HG02870 (cell line): ENCODE measurements around the gene SOS2.
"Not testable (repeated sequence)": the region's sequence is repeated elsewhere in the genome, so short reads cannot be mapped to it uniquely, and the experiment has no call there.

Experiments
- ATAC-seq: cut with Tn5 transposase; IDR thresholded peaks from one replicate; pipeline ENCODE4 v1.9.1; 2021; ENCODE audit warnings: mild to moderate bottlenecking, moderate library complexity; ENCODE audit not compliant: unreplicated experiment

SOS2 gene

GRCh38 chr14:50228313-50228712 is 3.1 kb downstream of the SOS2 start:
- ATAC-seq: no peak

GRCh38 chr14:50225974-50226297 is 5.4 kb downstream of the SOS2 start:
- no peak for ATAC-seq

GRCh38 chr14:50225067-50225973 is 6.1 kb downstream of the SOS2 start:
- ATAC-seq: no peak

- ATAC-seq: no peak
Measured at GRCh38 chr14:50222055-50222613, 9.2 kb downstream of the SOS2 start.

- no peak for ATAC-seq
Measured at GRCh38 chr14:50218501-50218900, 12.9 kb downstream of the SOS2 start.

GRCh38 chr14:50215416-50215815 is 16.0 kb downstream of the SOS2 start:
- no peak for ATAC-seq

- no peak for ATAC-seq
Measured at GRCh38 chr14:50213795-50214194, 17.6 kb downstream of the SOS2 start.

- ATAC-seq: no peak
Measured at GRCh38 chr14:50212726-50213125, 18.7 kb downstream of the SOS2 start.

GRCh38 chr14:50210074-50210473 is 21.3 kb downstream of the SOS2 start:
- ATAC-seq: no peak

- no peak for ATAC-seq
Measured at GRCh38 chr14:50198499-50198898, 32.9 kb downstream of the SOS2 start.

- ATAC-seq: no peak
Measured at GRCh38 chr14:50191499-50191898, 39.9 kb downstream of the SOS2 start.

- no peak for ATAC-seq
Measured at GRCh38 chr14:50186107-50186506, 45.3 kb downstream of the SOS2 start.

- no peak for ATAC-seq
Measured at GRCh38 chr14:50173891-50174290, 57.5 kb downstream of the SOS2 start.

GRCh38 chr14:50171895-50172294 is 59.5 kb downstream of the SOS2 start:
- ATAC-seq: no peak

- ATAC-seq: not testable (repeated sequence)
Measured at GRCh38 chr14:50167381-50167780, 64.0 kb downstream of the SOS2 start.

- no peak for ATAC-seq
Measured at GRCh38 chr14:50156111-50156510, 75.3 kb downstream of the SOS2 start.

- no peak for ATAC-seq
Measured at GRCh38 chr14:50148799-50149198, 82.6 kb downstream of the SOS2 start.

GRCh38 chr14:50139192-50139591 is 92.2 kb downstream of the SOS2 start:
- ATAC-seq: no peak

GRCh38 chr14:50127802-50128201 is 103.6 kb downstream of the SOS2 start:
- no peak for ATAC-seq

GRCh38 chr14:50123062-50123461 is 108.3 kb downstream of the SOS2 start:
- no peak for ATAC-seq

GRCh38 chr14:50122291-50122690 is 109.1 kb downstream of the SOS2 start:
- ATAC-seq: no peak

- no peak for ATAC-seq
Measured at GRCh38 chr14:50121486-50121885, 109.9 kb downstream of the SOS2 start.

GRCh38 chr14:50117456-50117855 is 113.9 kb downstream of the SOS2 start:
- ATAC-seq: no peak
